Endothelial cell of umbilical vein (primary cell): Measurements from ENCODE around the gene ZNF25. TPM values are rescaled to one million over a fixed set of nuclear protein-coding genes. Genes with fewer than 3 reads are reported as not detected.

Experiments used
- BruUV-seq: library from RNA; stranded (reverse); fragments of 400-500 nt; replicated peaks from 2 replicates; lab custom pipeline; 2021; lab: Mats Ljungman, UMichigan
- CTCF ChIA-PET: fragments of 300-600, 350-600 bp; sonication (Branson Sonifier 250); formaldehyde crosslinking; loops from one replicate; lab custom pipeline; 2021; ENCODE audit warnings: antibody characterized with exemption, inconsistent platforms; lab: Charles Lee
- POLR2A ChIA-PET: fragments of 300-600, 350-600 bp; sonication (Branson Sonifier 250); formaldehyde crosslinking; loops from one replicate; lab custom pipeline; 2021; ENCODE audit warnings: antibody characterized with exemption, inconsistent platforms; lab: Charles Lee
- DNase-seq: peaks from one replicate; pipeline ENCODE4 v3.0.0-alpha.2; 2011; ENCODE audit warnings: low read depth, low spot score
- FAIRE-seq: peaks from 2 replicates; lab custom pipeline; 2011; peaks lifted over from hg19 to GRCh38; lab: Jason Lieb, UNC
- H2AFZ ChIP-seq: 2 replicates; pipeline ENCODE4 v1.6.0; 2012; ENCODE audit warnings: low read depth, low read length, control low read depth, inconsistent platforms
- H3K27ac ChIP-seq: 2 replicates; pipeline ENCODE4 v1.5.1; 2011; ENCODE audit warnings: low read depth, mild to moderate bottlenecking, control low read depth, low read length, moderate library complexity; ENCODE audit not compliant: insufficient read depth
- H3K27me3 ChIP-seq, 2 experiments: 2 replicates each; pipeline versions ENCODE4 v1.6.0 to v1.6.1; 2011; ENCODE audit warnings: low read length in 2 of 2, mixed read lengths in 1 of 2; ENCODE audit not compliant: control insufficient read depth in 2 of 2, insufficient read depth in 2 of 2
- H3K36me3 ChIP-seq, 2 experiments: 2 replicates in 1 of 2; 3 replicates in 1 of 2; pipeline ENCODE4 v1.5.1; 2011; ENCODE audit warnings: low read length in 2 of 2, mild to moderate bottlenecking in 1 of 2, moderate library complexity in 1 of 2; ENCODE audit not compliant: control insufficient read depth in 2 of 2, insufficient read depth in 2 of 2; ENCODE audit errors: extremely low read depth in 1 of 2
- H3K4me1 ChIP-seq: 3 replicates; pipeline ENCODE4 v1.5.1; 2011; ENCODE audit warnings: mild to moderate bottlenecking, low read length; ENCODE audit not compliant: control insufficient read depth, insufficient read depth; ENCODE audit errors: extremely low read depth
- H3K4me2 ChIP-seq: 2 replicates; pipeline ENCODE4 v1.6.1; 2011; ENCODE audit warnings: low read length, control low read depth, mixed read lengths; ENCODE audit not compliant: insufficient read depth
- H3K4me3 ChIP-seq, 3 experiments: fragments of 200-600 bp in 1 of 3; sonication (generic), shearing (Covaris generic) in 1 of 3; replicated peaks in 1 of 3; 2 replicates each; pipeline ENCODE4 v1.5.1; 2011 to 2016; ENCODE audit warnings: control low read depth in 3 of 3, low read length in 3 of 3, mild to moderate bottlenecking in 2 of 3, inconsistent platforms in 1 of 3, low read depth in 1 of 3, moderate library complexity in 1 of 3; ENCODE audit not compliant: insufficient read depth in 1 of 3
- H3K79me2 ChIP-seq: 2 replicates; pipeline ENCODE4 v1.6.0; 2012; ENCODE audit warnings: low read length, inconsistent platforms; ENCODE audit not compliant: control insufficient read depth, insufficient read depth
- H3K9ac ChIP-seq: replicated peaks from 2 replicates; pipeline ENCODE3; 2011; ENCODE audit warnings: low read length, control low read depth; ENCODE audit not compliant: insufficient read depth; ENCODE audit errors: extremely low read depth
- H3K9me1 ChIP-seq: replicated peaks from 3 replicates; pipeline ENCODE4 v1.6.0; 2011; ENCODE audit warnings: mild to moderate bottlenecking, low read length; ENCODE audit not compliant: control insufficient read depth, insufficient read depth; ENCODE audit errors: extremely low read depth
- H3K9me3 ChIP-seq: replicated peaks from 2 replicates; pipeline ENCODE4 v1.5.1; 2012; ENCODE audit warnings: low read length, inconsistent platforms; ENCODE audit not compliant: control insufficient read depth, insufficient read depth
- H4K20me1 ChIP-seq: replicated peaks from 2 replicates; pipeline ENCODE3; 2011; ENCODE audit warnings: mild to moderate bottlenecking, low read length; ENCODE audit not compliant: control insufficient read depth, insufficient read depth; ENCODE audit errors: extremely low read depth
- FOS ChIP-seq: IDR thresholded peaks from 2 replicates; pipeline ENCODE4 v1.6.1; 2011; ENCODE audit warnings: mild to moderate bottlenecking, low read length, moderate library complexity, borderline replicate concordance; ENCODE audit not compliant: insufficient read depth
- GATA2 ChIP-seq: IDR thresholded peaks from 2 replicates; pipeline ENCODE4 v1.7.0; 2011; ENCODE audit warnings: low read depth, mild to moderate bottlenecking, moderate library complexity, mixed read lengths, low read length; ENCODE audit not compliant: insufficient read length, insufficient read depth
- JUN ChIP-seq: IDR thresholded peaks from 2 replicates; pipeline ENCODE4 v1.6.1; 2011; ENCODE audit warnings: borderline replicate concordance, low read depth; ENCODE audit not compliant: insufficient read length, insufficient read depth
- MYC ChIP-seq: IDR thresholded peaks from one replicate; pipeline ENCODE4 v1.6.1; 2011; ENCODE audit warnings: mild to moderate bottlenecking, low read depth, low read length
- POLR2A ChIP-seq: IDR thresholded peaks from 2 replicates; pipeline ENCODE4 v1.6.1; 2012; ENCODE audit warnings: low read depth, mild to moderate bottlenecking, control low read depth, low read length
- POLR2AphosphoS5 ChIP-seq: IDR thresholded peaks from 2 replicates; pipeline ENCODE4 v1.6.1; 2012; ENCODE audit warnings: low read depth, mild to moderate bottlenecking, control low read depth, low read length, moderate library complexity; ENCODE audit not compliant: insufficient read depth
- dilution Hi-C: fragments of 300-500 bp; cut with MboI; formaldehyde crosslinking; loops from one replicate; pipeline ENCODE4 v1.15.0; 2019; ENCODE audit warnings: low sequenced_read_pairs; ENCODE audit not compliant: extremely low pct_ligation_motif_present
- intact Hi-C: fragments of 100-400 bp; cut with micrococcal nuclease; formaldehyde crosslinking; loops from one replicate; pipeline ENCODE4 v1.10.0; 2022
- polyA plus RNA-seq, 4 experiments: library from polyadenylated mRNA; depleted of rRNA in 3 of 4; stranded (reverse) in 3 of 4; unstranded in 1 of 4; fragments of >200 nt; gene quantifications; 2 replicates each; pipeline versions ENCODE4 v1.2.1 to v1.2.3, GENCODE V29; 2011 to 2012; ENCODE audit warnings: missing spikeins in 1 of 4
- total RNA-seq: library from RNA; stranded (reverse); gene quantifications from 2 replicates; pipeline ENCODE4 v1.2.3, GENCODE V29; 2021
- TF ChIP-seq, protein P1 (sequence below), 2 donors: IDR thresholded peaks; 1 replicate in 1 of 2; 2 replicates in 1 of 2; pipeline ENCODE4 v1.5.1; 2011; ENCODE audit warnings: low read length in 2 of 2, mild to moderate bottlenecking in 2 of 2, moderate library complexity in 2 of 2, control low read depth in 1 of 2, inconsistent platforms in 1 of 2, low read depth in 1 of 2; ENCODE audit not compliant: insufficient read depth in 1 of 2; ENCODE audit errors: extremely low read depth in 1 of 2
- TF ChIP-seq, protein P2 (sequence below): IDR thresholded peaks from 2 replicates; pipeline ENCODE4 v1.6.1; 2011; ENCODE audit not compliant: insufficient read depth, insufficient read length

ZNF25 gene
- total and polyA plus RNA-seq, 2 donors (not counting 3 experiments of a cell fraction or from before 2014, with no cell fraction given) = 2.0 to 5.2 TPM

DNA sequence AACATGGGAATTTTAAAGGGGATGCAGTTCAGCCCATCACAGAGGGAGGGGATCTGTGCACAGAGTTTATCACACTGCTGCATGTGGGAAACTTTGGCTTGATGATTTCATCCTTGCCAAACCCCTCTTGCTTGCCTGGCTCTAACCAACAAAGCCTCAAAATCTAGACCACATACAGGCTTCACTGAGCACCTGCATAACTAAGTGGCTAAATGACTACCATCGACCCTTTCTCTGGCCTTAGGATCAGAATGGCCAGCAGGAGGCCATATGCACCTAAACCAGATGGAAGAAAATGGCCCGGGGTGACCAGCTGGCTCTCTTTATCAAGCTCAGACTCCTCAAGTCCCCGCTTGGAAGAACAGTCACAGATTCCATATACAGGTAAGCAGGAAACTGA lies 15.6 kb upstream of the ZNF25 start:
- ChIA-PET CTCF (no interaction called here), POLR2A (no interaction called here)
- Histone ChIP-seq H3K27ac (no peak overlapping the region), H2AFZ (no peak overlapping the region), H3K79me2 (no peaks in the 10 kb centered on the region), H3K36me3 (no peaks in the 10 kb centered on the region), H3K9me3 (no peaks in the 10 kb centered on the region), H3K27me3 (no peaks in the 10 kb centered on the region), H3K4me1 (no peaks in the 10 kb centered on the region), H3K9ac (no peak overlapping the region), H3K4me2 (no peak overlapping the region), H3K9me1 (no peaks in the 10 kb centered on the region), H4K20me1 (no peaks in the 10 kb centered on the region), H3K4me3 (no peak overlapping the region)
- no peak for DNase-seq
- no TSS peak for BruUV-seq
- no peak for FAIRE-seq
- dilution Hi-C loops = no loop called here
- TF ChIP-seq GATA2 (no peak), MYC (no peak), POLR2A (no peak), JUN (no peak), FOS (no peak), POLR2AphosphoS5 (no peak)
- TF ChIP-seq, protein P1, sequence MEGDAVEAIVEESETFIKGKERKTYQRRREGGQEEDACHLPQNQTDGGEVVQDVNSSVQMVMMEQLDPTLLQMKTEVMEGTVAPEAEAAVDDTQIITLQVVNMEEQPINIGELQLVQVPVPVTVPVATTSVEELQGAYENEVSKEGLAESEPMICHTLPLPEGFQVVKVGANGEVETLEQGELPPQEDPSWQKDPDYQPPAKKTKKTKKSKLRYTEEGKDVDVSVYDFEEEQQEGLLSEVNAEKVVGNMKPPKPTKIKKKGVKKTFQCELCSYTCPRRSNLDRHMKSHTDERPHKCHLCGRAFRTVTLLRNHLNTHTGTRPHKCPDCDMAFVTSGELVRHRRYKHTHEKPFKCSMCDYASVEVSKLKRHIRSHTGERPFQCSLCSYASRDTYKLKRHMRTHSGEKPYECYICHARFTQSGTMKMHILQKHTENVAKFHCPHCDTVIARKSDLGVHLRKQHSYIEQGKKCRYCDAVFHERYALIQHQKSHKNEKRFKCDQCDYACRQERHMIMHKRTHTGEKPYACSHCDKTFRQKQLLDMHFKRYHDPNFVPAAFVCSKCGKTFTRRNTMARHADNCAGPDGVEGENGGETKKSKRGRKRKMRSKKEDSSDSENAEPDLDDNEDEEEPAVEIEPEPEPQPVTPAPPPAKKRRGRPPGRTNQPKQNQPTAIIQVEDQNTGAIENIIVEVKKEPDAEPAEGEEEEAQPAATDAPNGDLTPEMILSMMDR (IDR thresholded peaks at IDR 0.05; ENCODE audit: extremely low read depth in 1 of 2, insufficient read depth in 1 of 2, low read depth in 1 of 2, low read length in 2 of 2) = no peak
- TF ChIP-seq, protein P2, sequence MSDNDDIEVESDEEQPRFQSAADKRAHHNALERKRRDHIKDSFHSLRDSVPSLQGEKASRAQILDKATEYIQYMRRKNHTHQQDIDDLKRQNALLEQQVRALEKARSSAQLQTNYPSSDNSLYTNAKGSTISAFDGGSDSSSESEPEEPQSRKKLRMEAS = no peak
- intact Hi-C loops = no loop called here
